HEK293 (cell line): ENCODE results near the gene WNK3.
A peak's percentile ranks its signal among the peaks of the same experiment; 100 is the strongest.

Experiments
- CTCF ChIA-PET: fragments of 350-600 bp; formaldehyde crosslinking; extraction: SDS; loops from one replicate; lab custom pipeline; 2021; ENCODE audit warnings: antibody characterized with exemption; lab: Yijun Ruan, JAX
- POLR2A ChIA-PET: fragments of 300-600 bp; formaldehyde crosslinking; extraction: SDS; loops from one replicate; lab custom pipeline; 2020; ENCODE audit warnings: antibody characterized with exemption, inconsistent platforms; lab: Yijun Ruan, JAX
- H3K27ac ChIP-seq: fragments of 200-500 bp; sonication (Bioruptor generic); 2 replicates; pipeline ENCODE4 v1.5.1; 2014; ENCODE audit warnings: low read depth, low read length, control low read depth, inconsistent platforms; ENCODE audit errors: extremely low read depth
- H3K36me3 ChIP-seq, 2 experiments: fragments of 200-500 bp in 1 of 2; sonication (Bioruptor generic) in 1 of 2; 1 replicate in 1 of 2; 2 replicates in 1 of 2; pipeline ENCODE4 v1.5.1; 2014 to 2017; ENCODE audit warnings: inconsistent platforms in 2 of 2, low read length in 2 of 2; ENCODE audit not compliant: control insufficient read depth in 2 of 2, insufficient read depth in 1 of 2
- H3K4me1 ChIP-seq: fragments of 200-500 bp; sonication (Bioruptor generic); 2 replicates; pipeline ENCODE4 v1.5.1; 2014; ENCODE audit warnings: mild to moderate bottlenecking, low read length, inconsistent platforms; ENCODE audit not compliant: control insufficient read depth, insufficient read depth
- H3K4me3 ChIP-seq: 2 replicates; pipeline ENCODE4 v1.5.1; 2011; ENCODE audit warnings: low read depth, mild to moderate bottlenecking, control low read depth, low read length, moderate library complexity
- H3K9me3 ChIP-seq: fragments of 200-500 bp; sonication (Bioruptor generic); 2 replicates; pipeline ENCODE4 v1.5.1; 2014; ENCODE audit warnings: low read depth, low read length, inconsistent platforms; ENCODE audit not compliant: control insufficient read depth, insufficient read depth
- GLIS1 ChIP-seq: fragments of 450-650 bp; formaldehyde crosslinking; IDR thresholded peaks from 2 replicates; pipeline ENCODE4 v1.5.1; 2016; ENCODE audit warnings: missing biosample characterization, missing genetic modification characterization
- HOXA7 ChIP-seq: sonication (generic); formaldehyde crosslinking; IDR thresholded peaks from 2 replicates; pipeline ENCODE4 v1.8.1; 2022; ENCODE audit warnings: missing genetic modification reagents, borderline replicate concordance
- MYNN ChIP-seq: fragments of 450-650 bp; formaldehyde crosslinking; IDR thresholded peaks from 2 replicates; pipeline ENCODE4 v1.5.1; 2016; ENCODE audit warnings: missing biosample characterization, missing genetic modification characterization, borderline replicate concordance
- PATZ1 ChIP-seq: fragments of 450-650 bp; formaldehyde crosslinking; IDR thresholded peaks from 2 replicates; pipeline ENCODE4 v1.5.1; 2016; ENCODE audit warnings: missing biosample characterization, missing genetic modification characterization
- REPIN1 ChIP-seq: fragments of 450-650 bp; formaldehyde crosslinking; IDR thresholded peaks from 2 replicates; pipeline ENCODE4 v1.5.1; 2017; ENCODE audit warnings: missing biosample characterization, missing genetic modification characterization, low read depth
- SETDB1 ChIP-seq: IDR thresholded peaks from one replicate; pipeline ENCODE4 v1.6.1; 2017; ENCODE audit warnings: mild to moderate bottlenecking, low read length, moderate library complexity, mixed read lengths; ENCODE audit not compliant: insufficient read length
- SP2 ChIP-seq: fragments of 450-650 bp; formaldehyde crosslinking; IDR thresholded peaks from 2 replicates; pipeline ENCODE4 v1.5.1; 2016; ENCODE audit warnings: missing biosample characterization, missing genetic modification characterization
- SP3 ChIP-seq: fragments of 450-650 bp; formaldehyde crosslinking; IDR thresholded peaks from 2 replicates; pipeline ENCODE4 v1.5.1; 2016; ENCODE audit warnings: missing biosample characterization, missing genetic modification characterization
- ZBTB21 ChIP-seq: fragments of 450-650 bp; formaldehyde crosslinking; IDR thresholded peaks from 2 replicates; pipeline ENCODE4 v1.5.1; 2017; ENCODE audit warnings: missing biosample characterization, missing genetic modification characterization
- ZIC2 ChIP-seq: fragments of 450-650 bp; formaldehyde crosslinking; IDR thresholded peaks from 2 replicates; pipeline ENCODE4 v1.5.1; 2016; ENCODE audit warnings: missing biosample characterization, missing genetic modification characterization
- ZNF157 ChIP-seq: fragments of 450-650 bp; formaldehyde crosslinking; IDR thresholded peaks from 2 replicates; pipeline ENCODE4 v1.5.1; 2016; ENCODE audit warnings: missing biosample characterization, missing genetic modification characterization
- ZNF362 ChIP-seq: fragments of 450-650 bp; formaldehyde crosslinking; IDR thresholded peaks from 2 replicates; pipeline ENCODE4 v1.5.1; 2016; ENCODE audit warnings: missing biosample characterization, missing genetic modification characterization
- ZNF449 ChIP-seq: fragments of 450-650 bp; formaldehyde crosslinking; IDR thresholded peaks from 2 replicates; pipeline ENCODE4 v1.5.1; 2017; ENCODE audit warnings: missing biosample characterization, mild to moderate bottlenecking, missing genetic modification characterization, moderate library complexity
- ZNF510 ChIP-seq: fragments of 450-650 bp; formaldehyde crosslinking; IDR thresholded peaks from 2 replicates; pipeline ENCODE4 v1.5.1; 2018; ENCODE audit warnings: mild to moderate bottlenecking, missing genetic modification characterization, missing biosample characterization; ENCODE audit not compliant: insufficient replicate concordance
- ZNF514 ChIP-seq: fragments of 450-650 bp; formaldehyde crosslinking; IDR thresholded peaks from 2 replicates; pipeline ENCODE4 v1.5.1; 2016; ENCODE audit warnings: missing biosample characterization, missing genetic modification characterization
- ZNF549 ChIP-seq: fragments of 450-650 bp; IDR thresholded peaks from 2 replicates; pipeline ENCODE4 v1.5.1; 2018; ENCODE audit warnings: missing biosample characterization, missing genetic modification characterization, mild to moderate bottlenecking, inconsistent platforms, moderate library complexity
- ZNF571 ChIP-seq: fragments of 450-650 bp; formaldehyde crosslinking; IDR thresholded peaks from 2 replicates; pipeline ENCODE4 v1.5.0; 2017; ENCODE audit warnings: missing biosample characterization, missing genetic modification characterization
- ZNF596 ChIP-seq: fragments of 450-650 bp; IDR thresholded peaks from 2 replicates; pipeline ENCODE4 v1.5.0; 2018; ENCODE audit warnings: missing biosample characterization, mild to moderate bottlenecking, missing genetic modification characterization, moderate library complexity
- ZNF624 ChIP-seq: fragments of 450-650 bp; formaldehyde crosslinking; IDR thresholded peaks from 2 replicates; pipeline ENCODE4 v1.5.1; 2017; ENCODE audit warnings: missing biosample characterization, missing genetic modification characterization
- ZNF654 ChIP-seq: fragments of 450-650 bp; formaldehyde crosslinking; IDR thresholded peaks from 2 replicates; pipeline ENCODE4 v1.5.1; 2016; ENCODE audit warnings: low read depth, missing biosample characterization, missing genetic modification characterization
- ZNF707 ChIP-seq: fragments of 450-650 bp; formaldehyde crosslinking; IDR thresholded peaks from 2 replicates; pipeline ENCODE4 v1.5.1; 2016; ENCODE audit warnings: missing biosample characterization, missing genetic modification characterization
- ZNF76 ChIP-seq: fragments of 450-650 bp; formaldehyde crosslinking; IDR thresholded peaks from 2 replicates; pipeline ENCODE4; 2016; ENCODE audit warnings: low read depth, missing biosample characterization, missing genetic modification characterization, borderline replicate concordance
- ZNF791 ChIP-seq: fragments of 450-650 bp; formaldehyde crosslinking; IDR thresholded peaks from 2 replicates; pipeline ENCODE4 v1.5.1; 2016; ENCODE audit warnings: missing biosample characterization, missing genetic modification characterization
- ZNF843 ChIP-seq: fragments of 450-650 bp; formaldehyde crosslinking; IDR thresholded peaks from 2 replicates; pipeline ENCODE4 v1.5.1; 2016; ENCODE audit warnings: missing biosample characterization, missing genetic modification characterization

WNK3 gene

GRCh38 chrX:54248309-54248708 lies 109.5 kb downstream of the WNK3 start:
- no peak overlapping the region for H3K4me3 ChIP-seq
- CTCF ChIA-PET = interaction anchor here (0.6 kb wide), 2 partner anchors 77 to 683 kb away, joined by 3 to 5 read pairs; no protein-coding TSS in a partner anchor
- peaks cover 0 to 10% of the 10 kb centered on the region in 2 experiments; a peak in 1 of 3 replicates for H3K36me3 ChIP-seq
- POLR2A ChIA-PET = interaction anchor here (1.2 kb wide), 1 partner anchor 192 kb away, joined by 5 read pairs; the partner anchor contains the start of gene TSR2
- peak; percentile 48 for TF ChIP-seq ZNF654 (tag by site-specific recombination)
- TF ChIP-seq ZNF510 = no peak
- no peaks in the 10 kb centered on the region for H3K9me3 ChIP-seq
- H3K27ac ChIP-seq = no peak overlapping the region
- H3K4me1 ChIP-seq = no peaks in the 10 kb centered on the region

GRCh38 chrX:54246866-54247265 lies 111.0 kb downstream of the WNK3 start:
- POLR2A ChIA-PET = no interaction called here
- CTCF ChIA-PET = interaction anchor here (0.6 to 1.3 kb wide), 4 partner anchors 9 to 193 kb away, joined by 3 to 4 read pairs (median 4); partner anchors contain the start of gene TSR2
- H3K36me3 ChIP-seq = peaks cover 0 to 10% of the 10 kb centered on the region in 2 experiments; a peak in 1 of 3 replicates
- TF ChIP-seq ZNF514 (no peak), HOXA7 (no peak), SP2 (no peak), ZNF596 (no peak), MYNN (tag by site-specific recombination) (no peak), PATZ1 (no peak), ZNF654 (tag by site-specific recombination) (no peak), ZNF843 (tag by site-specific recombination) (no peak), ZNF571 (no peak), ZNF449 (tag by site-specific recombination) (no peak), ZNF549 (tag by site-specific recombination) (no peak)
- TF ChIP-seq, all 188 proteins: peak for 0
- no peaks in the 10 kb centered on the region for H3K4me1 ChIP-seq
- H3K27ac ChIP-seq = no peak overlapping the region
- H3K4me3 ChIP-seq = no peak overlapping the region
- H3K9me3 ChIP-seq = no peaks in the 10 kb centered on the region

- no peaks in the 10 kb centered on the region for H3K4me1 ChIP-seq
- no peak overlapping the region for H3K4me3 ChIP-seq
- H3K9me3 ChIP-seq = no peaks in the 10 kb centered on the region; the same call in 1 of the 2 replicates
- POLR2A ChIA-PET = no interaction called here
- H3K27ac ChIP-seq = no peak overlapping the region
- peaks cover 0 to 6% of the 10 kb centered on the region in 2 experiments for H3K36me3 ChIP-seq
- CTCF ChIA-PET = interaction anchor here (0.6 to 0.7 kb wide), 3 partner anchors 22 to 1904 kb away, joined by 3 read pairs; no protein-coding TSS in a partner anchor
- TF ChIP-seq ZNF791 (tag by site-specific recombination) (peak; percentile 92), SETDB1 (peak; percentile 33), MYNN (tag by site-specific recombination) (no peak), ZNF624 (tag by site-specific recombination) (no peak), SP2 (no peak), ZNF157 (no peak), ZNF707 (tag by site-specific recombination) (no peak), ZNF362 (tag by site-specific recombination) (no peak), ZNF76 (no peak), ZBTB21 (no peak), REPIN1 (tag by site-specific recombination) (no peak), ZIC2 (no peak), SP3 (no peak), GLIS1 (tag by site-specific recombination) (no peak)
These were observed 119.3 kb downstream of the WNK3 start for GRCh38 chrX:54238588-54238987.
